ENCODE measurements around the gene ADGRF1. TPM values are rescaled to one million over a fixed set of nuclear protein-coding genes. Genes with fewer than 3 reads are reported as not detected.

ADGRF1 gene
- total RNA-seq, result under 0.01 TPM in 1 of 2 replicates, not detected in the other

DNA sequence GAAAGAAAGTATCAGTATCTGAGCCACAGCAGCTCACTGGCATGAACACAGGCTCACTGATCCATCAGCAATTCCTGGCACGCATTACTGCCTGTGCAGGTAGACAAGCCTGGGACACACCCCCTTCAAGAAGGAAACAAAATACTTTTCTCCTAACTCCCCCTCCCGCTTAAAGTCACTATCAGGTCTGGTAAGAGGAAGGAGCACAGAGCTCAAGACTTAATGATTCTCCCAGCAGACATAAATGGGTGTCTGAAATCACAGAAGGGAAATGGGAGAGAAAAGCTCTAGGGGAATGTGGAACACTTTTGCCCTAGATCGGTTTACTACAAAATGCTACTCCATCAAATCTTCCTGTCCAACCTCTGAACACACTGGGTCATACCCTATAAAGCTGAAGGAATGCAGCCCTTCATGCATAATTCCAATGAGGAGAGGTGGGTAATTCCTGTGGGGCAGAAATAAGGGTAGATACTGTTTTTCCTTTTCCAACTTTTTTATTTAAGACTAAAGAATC, at the start of gene ADGRF1:
ADGRF1 (minus strand) TSS at position 58 of the 517 bp plus-strand sequence. CDS start 13,271 bp downstream, outside the sequence.

Other genes with a start within 250 kb of the ADGRF1 start
- not detected in 2 replicates for gene MEP1A, start 248.9 kb downstream of the ADGRF1 start, total RNA-seq
- 43.1 TPM in 2 replicates for gene ADGRF5, start 120.4 kb downstream of the ADGRF1 start, total RNA-seq

All from regular cardiac myocyte (primary cell).